OCI-LY3 (cell line): ENCODE data around the gene DENND1A.

Experiments
- EZH2phosphoT487 ChIP-seq: fragments of 200-600 bp; shearing (Covaris generic); IDR thresholded peaks from 2 replicates; pipeline ENCODE4 v1.6.1; 2018; ENCODE audit warnings: antibody characterized with exemption, mixed run types, low read depth
- TF ChIP-seq, protein P1 (sequence below): fragments of 200-600, 300-600 bp; sonication (generic); IDR thresholded peaks from 2 replicates; pipeline ENCODE4 v1.5.1; 2014; ENCODE audit warnings: antibody characterized with exemption, low read length, low read depth

DNA sequence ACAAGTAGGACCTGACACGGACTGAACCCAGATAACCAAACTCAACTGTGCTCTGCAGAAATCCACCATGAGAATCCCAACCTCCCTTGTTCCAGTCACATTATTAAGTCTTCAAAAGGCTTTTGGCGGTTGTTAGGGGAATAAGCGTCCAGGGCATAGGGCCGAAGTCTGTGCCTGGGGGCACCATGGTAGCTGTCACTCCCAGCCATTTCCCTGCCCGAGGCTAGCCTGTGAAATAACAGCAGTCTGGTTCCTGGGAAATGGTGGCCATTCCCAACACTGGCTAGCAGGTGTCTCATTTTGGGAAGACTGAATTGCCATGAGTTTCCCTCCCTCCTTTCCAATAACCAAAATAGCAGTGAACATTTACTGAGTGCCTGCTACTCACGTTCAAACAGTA, 451.8 kb downstream of the DENND1A start:
- TF ChIP-seq EZH2phosphoT487, result no peak
- TF ChIP-seq, protein P1, sequence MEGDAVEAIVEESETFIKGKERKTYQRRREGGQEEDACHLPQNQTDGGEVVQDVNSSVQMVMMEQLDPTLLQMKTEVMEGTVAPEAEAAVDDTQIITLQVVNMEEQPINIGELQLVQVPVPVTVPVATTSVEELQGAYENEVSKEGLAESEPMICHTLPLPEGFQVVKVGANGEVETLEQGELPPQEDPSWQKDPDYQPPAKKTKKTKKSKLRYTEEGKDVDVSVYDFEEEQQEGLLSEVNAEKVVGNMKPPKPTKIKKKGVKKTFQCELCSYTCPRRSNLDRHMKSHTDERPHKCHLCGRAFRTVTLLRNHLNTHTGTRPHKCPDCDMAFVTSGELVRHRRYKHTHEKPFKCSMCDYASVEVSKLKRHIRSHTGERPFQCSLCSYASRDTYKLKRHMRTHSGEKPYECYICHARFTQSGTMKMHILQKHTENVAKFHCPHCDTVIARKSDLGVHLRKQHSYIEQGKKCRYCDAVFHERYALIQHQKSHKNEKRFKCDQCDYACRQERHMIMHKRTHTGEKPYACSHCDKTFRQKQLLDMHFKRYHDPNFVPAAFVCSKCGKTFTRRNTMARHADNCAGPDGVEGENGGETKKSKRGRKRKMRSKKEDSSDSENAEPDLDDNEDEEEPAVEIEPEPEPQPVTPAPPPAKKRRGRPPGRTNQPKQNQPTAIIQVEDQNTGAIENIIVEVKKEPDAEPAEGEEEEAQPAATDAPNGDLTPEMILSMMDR, result no peak
